ENCODE measurements around the gene GPR45.

DNA sequence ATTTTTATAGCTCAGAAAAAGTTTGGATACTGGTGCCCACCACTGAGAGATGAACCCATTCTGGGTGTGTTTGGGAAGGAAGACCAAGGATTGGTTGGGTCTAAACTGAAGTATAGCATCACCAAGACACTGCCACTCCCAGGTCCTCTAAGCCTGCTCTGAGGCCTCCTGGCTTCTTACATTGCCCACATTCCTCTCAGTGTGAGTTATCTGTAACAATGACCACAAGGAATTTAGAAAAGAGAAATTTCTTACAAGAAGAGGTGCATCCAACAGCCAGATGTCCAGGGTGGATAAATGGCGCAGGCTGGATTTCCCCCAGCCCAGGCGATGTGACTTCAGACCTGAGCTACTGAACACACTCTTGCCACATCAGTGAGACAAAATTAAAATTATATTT is 1.6 kb upstream of the GPR45 start:
- no peak for TF ChIP-seq POLR2A (IDR thresholded peaks at IDR 0.05)
- TF ChIP-seq, protein P1, sequence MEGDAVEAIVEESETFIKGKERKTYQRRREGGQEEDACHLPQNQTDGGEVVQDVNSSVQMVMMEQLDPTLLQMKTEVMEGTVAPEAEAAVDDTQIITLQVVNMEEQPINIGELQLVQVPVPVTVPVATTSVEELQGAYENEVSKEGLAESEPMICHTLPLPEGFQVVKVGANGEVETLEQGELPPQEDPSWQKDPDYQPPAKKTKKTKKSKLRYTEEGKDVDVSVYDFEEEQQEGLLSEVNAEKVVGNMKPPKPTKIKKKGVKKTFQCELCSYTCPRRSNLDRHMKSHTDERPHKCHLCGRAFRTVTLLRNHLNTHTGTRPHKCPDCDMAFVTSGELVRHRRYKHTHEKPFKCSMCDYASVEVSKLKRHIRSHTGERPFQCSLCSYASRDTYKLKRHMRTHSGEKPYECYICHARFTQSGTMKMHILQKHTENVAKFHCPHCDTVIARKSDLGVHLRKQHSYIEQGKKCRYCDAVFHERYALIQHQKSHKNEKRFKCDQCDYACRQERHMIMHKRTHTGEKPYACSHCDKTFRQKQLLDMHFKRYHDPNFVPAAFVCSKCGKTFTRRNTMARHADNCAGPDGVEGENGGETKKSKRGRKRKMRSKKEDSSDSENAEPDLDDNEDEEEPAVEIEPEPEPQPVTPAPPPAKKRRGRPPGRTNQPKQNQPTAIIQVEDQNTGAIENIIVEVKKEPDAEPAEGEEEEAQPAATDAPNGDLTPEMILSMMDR (IDR thresholded peaks at IDR 0.05): no peak
